Dermis blood vessel endothelial cell (primary cell): ENCODE results near the gene ANKRD11. TPM values are rescaled to one million over a fixed set of nuclear protein-coding genes. Genes with fewer than 3 reads are reported as not detected.
"Not testable (repeated sequence)": the region's sequence is repeated elsewhere in the genome, so short reads cannot be mapped to it uniquely, and the experiment has no call there.

Experiments used
- DNase-seq: peaks from one replicate; pipeline ENCODE4 v3.0.0; 2010
- total RNA-seq: library from RNA; depleted of rRNA; stranded (reverse); fragments of >200 nt; gene quantifications from 2 replicates; pipeline ENCODE4 v1.2.3, GENCODE V29; 2014

The ANKRD11 gene
- total RNA-seq, 1 donor from 2014 or later = 55.5 TPM

- no peak for DNase-seq
These were observed 88.5 kb downstream of the ANKRD11 start for GRCh38 chr16:89401641-89402445.

GRCh38 chr16:89401205-89401604 is 89.2 kb downstream of the ANKRD11 start:
- DNase-seq = no peak

DNA sequence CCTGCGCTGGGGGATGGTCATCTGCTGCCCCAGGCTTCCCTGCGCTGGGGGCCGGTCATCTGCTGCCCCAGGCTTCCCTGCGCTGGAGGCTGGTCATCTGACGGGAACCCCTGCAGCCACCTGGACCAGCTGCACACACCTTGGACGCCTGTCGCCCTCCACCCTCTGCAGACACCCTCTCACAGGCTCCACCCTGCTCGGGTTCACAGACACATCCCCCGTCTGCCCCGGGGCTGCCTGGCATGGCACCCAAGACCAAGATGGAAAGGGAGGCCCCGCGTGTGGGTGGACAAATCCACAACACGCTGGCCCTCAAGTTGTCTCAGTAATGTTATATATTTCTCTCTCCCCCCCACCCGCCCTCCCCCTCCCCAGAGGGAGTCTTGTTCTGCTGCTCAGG is 89.6 kb downstream of the ANKRD11 start:
- DNase-seq = no peak

GRCh38 chr16:89398924-89399323 is 91.4 kb downstream of the ANKRD11 start:
- DNase-seq = no peak

DNA sequence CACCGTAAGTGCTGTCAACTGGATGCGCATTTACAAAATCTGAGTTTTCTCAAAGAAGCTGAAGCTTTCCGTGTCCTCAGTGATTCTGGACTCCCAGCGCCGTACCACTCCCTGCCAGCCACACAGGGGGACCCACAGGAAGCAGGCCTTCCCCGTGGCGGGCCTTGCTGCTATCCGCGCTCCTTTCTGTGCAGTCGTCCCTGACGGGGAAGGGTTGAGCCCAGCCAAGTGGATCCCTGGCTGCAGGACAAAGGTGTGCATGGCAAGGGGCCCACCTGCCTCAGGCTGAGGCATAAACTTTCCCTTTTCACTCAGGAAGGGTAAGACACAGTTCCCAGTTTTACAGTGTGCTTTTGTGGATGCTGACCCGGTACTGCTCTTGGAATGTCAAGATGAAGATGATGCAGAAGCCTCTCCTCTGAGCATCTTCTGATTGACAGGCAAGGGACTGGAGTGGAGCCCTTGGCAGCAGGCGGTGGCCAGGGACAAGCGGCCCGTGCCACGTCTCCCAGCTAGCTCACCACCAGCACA is 93.0 kb downstream of the ANKRD11 start:
- no peak for DNase-seq

GRCh38 chr16:89396156-89396555 is 94.2 kb downstream of the ANKRD11 start:
- no peak for DNase-seq

GRCh38 chr16:89395150-89396142 is 94.9 kb downstream of the ANKRD11 start:
- DNase-seq = peak; percentile 47

GRCh38 chr16:89393738-89394406 is 96.5 kb downstream of the ANKRD11 start:
- no peak for DNase-seq

- DNase-seq = peak; percentile 67
These were observed 97.3 kb downstream of the ANKRD11 start for GRCh38 chr16:89392881-89393737.

GRCh38 chr16:89390224-89390583 is 100.2 kb downstream of the ANKRD11 start:
- DNase-seq = not testable (repeated sequence)

- DNase-seq = not testable (repeated sequence)
These were observed 100.7 kb downstream of the ANKRD11 start for GRCh38 chr16:89389504-89390223.

DNA sequence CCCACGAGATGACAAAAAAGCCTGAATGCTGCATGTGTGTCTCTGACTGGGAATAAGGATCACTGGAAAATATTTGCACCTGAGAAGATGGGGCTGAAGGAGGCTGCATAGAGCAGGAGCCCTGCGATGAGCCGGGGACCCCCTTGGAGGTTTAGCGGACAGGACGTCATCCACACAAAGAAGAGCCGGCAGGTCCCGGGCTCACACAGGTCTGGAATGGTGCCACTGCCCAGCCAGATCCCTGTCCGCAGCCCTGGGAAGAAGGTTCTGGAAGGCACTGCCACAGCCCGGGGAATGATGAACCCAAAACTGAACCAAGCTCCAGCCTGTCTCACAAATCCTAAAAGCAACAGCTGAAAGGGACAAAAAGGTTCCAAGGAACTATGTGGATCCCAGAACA is 101.8 kb downstream of the ANKRD11 start:
- DNase-seq = no peak

DNA sequence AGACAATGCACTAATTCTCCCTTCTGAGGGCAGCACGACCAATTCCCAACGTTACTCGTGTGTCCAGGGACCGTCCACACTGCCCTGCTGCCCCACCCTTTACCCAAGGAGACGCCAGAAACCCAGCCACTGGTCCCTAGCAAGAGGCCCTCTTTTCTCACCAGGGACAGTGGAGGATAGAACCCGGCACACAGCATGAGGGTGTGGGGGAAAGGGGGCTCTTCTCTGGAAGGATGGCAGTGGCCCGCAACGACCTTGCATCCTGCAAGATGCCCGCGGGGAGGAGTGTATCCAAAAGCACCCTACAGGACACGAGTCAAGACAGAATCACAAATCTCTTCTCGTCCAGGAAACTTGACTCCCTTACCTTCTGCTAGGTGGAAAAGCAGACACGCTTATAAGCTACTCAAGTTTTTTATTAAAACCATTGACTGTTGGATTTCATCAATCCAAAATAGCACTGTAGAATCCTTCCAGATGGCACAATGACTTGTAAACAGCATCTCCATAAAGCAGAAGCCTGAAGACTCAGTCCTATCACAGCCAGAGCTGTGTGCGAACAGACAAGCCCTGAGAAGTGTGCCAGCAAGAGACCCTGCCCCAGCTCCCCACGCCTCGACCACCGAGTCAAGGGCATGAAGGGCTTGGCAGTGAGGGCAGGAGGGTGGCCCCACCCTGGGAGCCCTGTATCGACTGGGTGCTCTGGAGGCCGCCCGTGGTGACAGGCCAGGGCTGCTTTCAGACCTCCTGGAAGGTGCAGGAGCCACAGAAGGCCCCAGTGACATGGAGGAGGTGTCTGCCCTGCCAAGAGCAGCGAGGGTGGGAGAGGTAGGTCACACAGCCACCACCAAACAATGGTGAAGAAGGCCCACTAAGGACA is 103.8 kb downstream of the ANKRD11 start:
- DNase-seq = no peak

DNA sequence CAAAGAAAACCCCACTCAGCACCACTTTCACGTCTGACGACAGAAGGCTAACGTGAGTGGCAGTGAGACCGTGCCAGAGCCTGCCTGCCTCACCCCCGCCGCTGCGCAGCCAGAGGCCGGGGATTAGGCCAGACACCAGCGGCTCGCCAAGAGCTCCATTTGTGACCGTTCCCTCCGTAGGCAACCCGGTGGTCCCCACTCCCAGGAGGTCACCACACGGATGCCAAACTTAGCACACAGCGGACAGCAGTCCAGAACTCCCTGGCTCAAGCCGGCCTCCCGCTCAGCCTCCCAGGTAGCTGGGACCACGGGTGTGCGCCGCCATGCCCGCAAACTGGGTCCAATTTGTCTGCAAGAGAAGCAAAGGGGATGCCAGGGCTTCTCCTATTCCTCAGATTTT is 104.6 kb downstream of the ANKRD11 start:
- no peak for DNase-seq

DNA sequence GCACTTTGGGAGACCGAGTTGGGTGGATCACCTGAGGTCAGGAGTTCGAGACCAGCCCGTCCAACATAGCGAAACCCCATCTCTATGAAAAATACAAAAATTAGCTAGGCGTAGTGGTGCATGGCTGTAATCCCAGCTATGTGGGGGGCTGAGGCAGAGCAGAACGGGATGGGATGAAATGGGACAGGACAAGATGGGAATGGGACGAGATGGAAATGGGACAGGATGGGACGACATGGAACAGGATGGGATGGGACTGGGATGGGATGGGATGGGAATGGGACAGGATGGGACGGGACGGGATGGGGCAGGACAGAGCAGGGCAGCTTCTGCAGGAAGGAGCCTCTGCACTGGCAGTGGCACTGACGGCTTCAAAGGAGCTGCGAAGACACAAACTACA is 106.1 kb downstream of the ANKRD11 start:
- DNase-seq = no peak

GRCh38 chr16:89383095-89384003 is 107.0 kb downstream of the ANKRD11 start:
- DNase-seq = peak; percentile 75

DNA sequence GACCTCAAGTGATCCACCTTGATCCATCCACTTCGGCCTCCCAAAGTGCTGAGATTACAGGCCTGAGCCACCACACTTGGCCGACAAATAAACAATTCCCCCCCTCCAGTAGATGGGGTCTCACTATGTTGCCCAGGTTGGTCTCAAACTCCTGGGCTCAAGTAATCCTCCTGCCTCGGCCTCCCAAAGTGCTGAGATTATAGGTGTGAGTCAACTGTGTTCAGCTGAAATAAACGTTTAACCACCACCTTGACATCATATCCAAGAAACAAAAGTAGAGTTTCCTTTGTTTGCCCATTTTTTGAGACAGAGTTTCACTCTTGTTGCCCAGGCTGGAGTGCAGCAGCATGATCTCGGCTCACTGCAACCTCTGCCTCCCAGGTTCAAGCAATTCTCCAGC is 107.8 kb downstream of the ANKRD11 start:
- DNase-seq = not testable (repeated sequence)

DNA sequence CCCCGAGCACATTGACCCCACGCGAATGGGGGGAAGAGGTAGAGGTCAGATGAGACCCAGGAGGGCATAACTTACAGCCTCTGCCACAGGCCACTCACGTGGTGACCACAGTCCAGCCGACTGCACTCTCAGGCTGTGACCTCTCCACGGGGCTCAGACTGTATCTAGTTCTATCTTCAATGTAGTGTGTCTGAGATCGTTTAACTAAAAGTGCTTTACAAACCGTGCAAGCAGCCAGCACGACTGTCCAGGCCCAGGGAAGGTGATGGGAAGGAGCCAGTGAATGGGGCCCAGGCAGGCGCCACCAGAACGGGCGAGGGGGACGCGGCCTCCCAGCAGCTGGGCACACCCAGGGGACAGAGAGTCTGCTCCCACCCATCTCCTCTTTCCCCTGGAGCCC is 108.6 kb downstream of the ANKRD11 start:
- DNase-seq = no peak

DNA sequence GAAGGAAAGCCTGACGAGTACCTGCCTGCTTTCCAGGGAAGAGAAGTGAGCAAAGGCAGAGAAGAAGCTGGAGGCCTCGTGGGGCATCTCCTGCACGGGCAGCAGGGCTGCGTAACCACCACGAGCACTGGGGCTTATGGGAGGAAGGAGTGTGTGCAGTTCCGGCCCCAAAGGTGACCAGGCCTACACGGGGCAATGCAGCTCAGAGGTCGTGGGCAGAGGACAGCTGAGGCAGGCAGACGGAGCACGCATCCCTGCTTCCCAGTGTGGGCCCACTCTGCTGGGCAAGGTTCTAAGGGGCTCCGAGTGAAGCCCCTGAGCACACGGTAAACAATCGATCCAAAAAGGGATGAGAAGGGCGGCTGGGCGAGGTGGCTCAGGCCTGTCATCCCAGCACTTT is 109.7 kb downstream of the ANKRD11 start:
- DNase-seq = no peak
